HepG2 (cell line): ENCODE measurements around the gene POLR1C. TPM values are rescaled to one million over a fixed set of nuclear protein-coding genes. Genes with fewer than 3 reads are reported as not detected.

Source experiments
- CEBPG ChIP-seq: IDR thresholded peaks from 2 replicates; pipeline ENCODE4 v1.6.1; 2016
- FOXP1 ChIP-seq, 2 experiments: fragments of 450-650 bp in 1 of 2; IDR thresholded peaks; 2 replicates each; pipeline ENCODE4 v1.6.1; 2017 to 2018; ENCODE audit warnings: antibody characterized with exemption in 1 of 2
- RARA ChIP-seq: IDR thresholded peaks from 2 replicates; pipeline ENCODE4 v1.6.1; 2016; ENCODE audit warnings: missing genetic modification reagents, missing compliant biosample characterization
- XRCC5 ChIP-seq: fragments of 200-400 bp; formaldehyde crosslinking; optimal IDR thresholded peaks from 2 replicates; pipeline ENCODE3; 2017; ENCODE audit warnings: mild to moderate bottlenecking, low read length
- ZBTB26 ChIP-seq: IDR thresholded peaks from 2 replicates; pipeline ENCODE4 v1.6.1; 2016; ENCODE audit warnings: missing compliant biosample characterization, missing genetic modification reagents, borderline replicate concordance
- ZBTB7A ChIP-seq: sonication (generic); formaldehyde crosslinking; IDR thresholded peaks from 2 replicates; pipeline ENCODE4 v1.8.0; 2022; ENCODE audit warnings: mild to moderate bottlenecking, missing genetic modification reagents
- ZFP36L2 ChIP-seq: sonication (generic); formaldehyde crosslinking; IDR thresholded peaks from 2 replicates; pipeline ENCODE4 v1.4.0; 2020; ENCODE audit warnings: missing genetic modification reagents
- ZNF749 ChIP-seq: sonication (generic); formaldehyde crosslinking; IDR thresholded peaks from 2 replicates; pipeline ENCODE4 v1.8.0; 2022; ENCODE audit warnings: mild to moderate bottlenecking, missing genetic modification reagents, moderate library complexity, borderline replicate concordance
- polyA plus RNA-seq, 8 experiments: library from polyadenylated mRNA; depleted of rRNA in 3 of 8; stranded (reverse) in 7 of 8; unstranded in 1 of 8; fragments of >200 nt; fragmentation: Illumina TruSeq in 4 of 8; extraction: Trizol in 4 of 8; gene quantifications; 2 replicates each; pipeline versions ENCODE4 v1.2.1 to v1.2.3, GENCODE V29; 2011 to 2016; ENCODE audit warnings: low read depth in 4 of 8, missing spikeins in 1 of 8, mixed read lengths in 1 of 8; ENCODE audit not compliant: insufficient read depth in 1 of 8
- total RNA-seq, 5 experiments: library from RNA; depleted of rRNA; stranded (reverse); fragments of >200 nt; fragmentation: Illumina TruSeq; extraction: Trizol; gene quantifications; 2 replicates each; pipeline ENCODE4 v1.2.3, GENCODE V29; 2016; ENCODE audit warnings: low read depth in 1 of 5
- TF ChIP-seq, protein P1 (sequence below): sonication (generic); formaldehyde crosslinking; IDR thresholded peaks from 2 replicates; pipeline ENCODE4 v1.5.0; 2020; ENCODE audit warnings: mild to moderate bottlenecking, missing genetic modification reagents
- TF ChIP-seq, protein P2 (sequence below): sonication (generic); formaldehyde crosslinking; IDR thresholded peaks from 2 replicates; pipeline ENCODE4 v1.4.0; 2020; ENCODE audit warnings: mild to moderate bottlenecking, missing genetic modification reagents
- TF ChIP-seq, protein P3 (sequence below): fragments of 450-650 bp; IDR thresholded peaks from 2 replicates; pipeline ENCODE4 v1.6.1; 2017
- TF ChIP-seq, protein P4 (sequence below), 2 experiments: sonication (generic) in 1 of 2; formaldehyde crosslinking in 1 of 2; IDR thresholded peaks; 2 replicates each; pipeline versions ENCODE4 v1.6.1 to v1.9.0; 2014 to 2022; ENCODE audit warnings: antibody characterized with exemption in 1 of 2, borderline replicate concordance in 1 of 2, inconsistent platforms in 1 of 2, low read depth in 1 of 2, missing genetic modification reagents in 1 of 2

POLR1C gene
- total and polyA plus RNA-seq, 2 of the 13 experiments (the other 11 are each of a cell fraction or from before 2014, with no cell fraction given): 62.6 to 72.2 TPM

- no peak for TF ChIP-seq ZBTB7A (CRISPR knock-in tag)
- TF ChIP-seq ZNF749: peak; percentile 85; the same call in 1 of the 2 replicates
- TF ChIP-seq, protein P1, sequence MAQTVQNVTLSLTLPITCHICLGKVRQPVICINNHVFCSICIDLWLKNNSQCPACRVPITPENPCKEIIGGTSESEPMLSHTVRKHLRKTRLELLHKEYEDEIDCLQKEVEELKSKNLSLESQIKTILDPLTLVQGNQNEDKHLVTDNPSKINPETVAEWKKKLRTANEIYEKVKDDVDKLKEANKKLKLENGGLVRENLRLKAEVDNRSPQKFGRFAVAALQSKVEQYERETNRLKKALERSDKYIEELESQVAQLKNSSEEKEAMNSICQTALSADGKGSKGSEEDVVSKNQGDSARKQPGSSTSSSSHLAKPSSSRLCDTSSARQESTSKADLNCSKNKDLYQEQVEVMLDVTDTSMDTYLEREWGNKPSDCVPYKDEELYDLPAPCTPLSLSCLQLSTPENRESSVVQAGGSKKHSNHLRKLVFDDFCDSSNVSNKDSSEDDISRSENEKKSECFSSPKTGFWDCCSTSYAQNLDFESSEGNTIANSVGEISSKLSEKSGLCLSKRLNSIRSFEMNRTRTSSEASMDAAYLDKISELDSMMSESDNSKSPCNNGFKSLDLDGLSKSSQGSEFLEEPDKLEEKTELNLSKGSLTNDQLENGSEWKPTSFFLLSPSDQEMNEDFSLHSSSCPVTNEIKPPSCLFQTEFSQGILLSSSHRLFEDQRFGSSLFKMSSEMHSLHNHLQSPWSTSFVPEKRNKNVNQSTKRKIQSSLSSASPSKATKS (CRISPR knock-in tag): no peak
- TF ChIP-seq, protein P2, sequence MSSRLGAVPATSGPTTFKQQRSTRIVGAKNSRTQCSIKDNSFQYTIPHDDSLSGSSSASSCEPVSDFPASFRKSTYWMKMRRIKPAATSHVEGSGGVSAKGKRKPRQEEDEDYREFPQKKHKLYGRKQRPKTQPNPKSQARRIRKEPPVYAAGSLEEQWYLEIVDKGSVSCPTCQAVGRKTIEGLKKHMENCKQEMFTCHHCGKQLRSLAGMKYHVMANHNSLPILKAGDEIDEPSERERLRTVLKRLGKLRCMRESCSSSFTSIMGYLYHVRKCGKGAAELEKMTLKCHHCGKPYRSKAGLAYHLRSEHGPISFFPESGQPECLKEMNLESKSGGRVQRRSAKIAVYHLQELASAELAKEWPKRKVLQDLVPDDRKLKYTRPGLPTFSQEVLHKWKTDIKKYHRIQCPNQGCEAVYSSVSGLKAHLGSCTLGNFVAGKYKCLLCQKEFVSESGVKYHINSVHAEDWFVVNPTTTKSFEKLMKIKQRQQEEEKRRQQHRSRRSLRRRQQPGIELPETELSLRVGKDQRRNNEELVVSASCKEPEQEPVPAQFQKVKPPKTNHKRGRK: 0 out of 2 replicates have a peak, but pooled peaks have one; percentile 65
- TF ChIP-seq, protein P3, sequence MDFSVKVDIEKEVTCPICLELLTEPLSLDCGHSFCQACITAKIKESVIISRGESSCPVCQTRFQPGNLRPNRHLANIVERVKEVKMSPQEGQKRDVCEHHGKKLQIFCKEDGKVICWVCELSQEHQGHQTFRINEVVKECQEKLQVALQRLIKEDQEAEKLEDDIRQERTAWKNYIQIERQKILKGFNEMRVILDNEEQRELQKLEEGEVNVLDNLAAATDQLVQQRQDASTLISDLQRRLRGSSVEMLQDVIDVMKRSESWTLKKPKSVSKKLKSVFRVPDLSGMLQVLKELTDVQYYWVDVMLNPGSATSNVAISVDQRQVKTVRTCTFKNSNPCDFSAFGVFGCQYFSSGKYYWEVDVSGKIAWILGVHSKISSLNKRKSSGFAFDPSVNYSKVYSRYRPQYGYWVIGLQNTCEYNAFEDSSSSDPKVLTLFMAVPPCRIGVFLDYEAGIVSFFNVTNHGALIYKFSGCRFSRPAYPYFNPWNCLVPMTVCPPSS: no peak
- 0 out of 2 replicates have a peak, but pooled peaks have one; percentile 61 for TF ChIP-seq ZFP36L2 (CRISPR knock-in tag)
- peak; percentile 92 for TF ChIP-seq XRCC5
- TF ChIP-seq, protein P4, sequence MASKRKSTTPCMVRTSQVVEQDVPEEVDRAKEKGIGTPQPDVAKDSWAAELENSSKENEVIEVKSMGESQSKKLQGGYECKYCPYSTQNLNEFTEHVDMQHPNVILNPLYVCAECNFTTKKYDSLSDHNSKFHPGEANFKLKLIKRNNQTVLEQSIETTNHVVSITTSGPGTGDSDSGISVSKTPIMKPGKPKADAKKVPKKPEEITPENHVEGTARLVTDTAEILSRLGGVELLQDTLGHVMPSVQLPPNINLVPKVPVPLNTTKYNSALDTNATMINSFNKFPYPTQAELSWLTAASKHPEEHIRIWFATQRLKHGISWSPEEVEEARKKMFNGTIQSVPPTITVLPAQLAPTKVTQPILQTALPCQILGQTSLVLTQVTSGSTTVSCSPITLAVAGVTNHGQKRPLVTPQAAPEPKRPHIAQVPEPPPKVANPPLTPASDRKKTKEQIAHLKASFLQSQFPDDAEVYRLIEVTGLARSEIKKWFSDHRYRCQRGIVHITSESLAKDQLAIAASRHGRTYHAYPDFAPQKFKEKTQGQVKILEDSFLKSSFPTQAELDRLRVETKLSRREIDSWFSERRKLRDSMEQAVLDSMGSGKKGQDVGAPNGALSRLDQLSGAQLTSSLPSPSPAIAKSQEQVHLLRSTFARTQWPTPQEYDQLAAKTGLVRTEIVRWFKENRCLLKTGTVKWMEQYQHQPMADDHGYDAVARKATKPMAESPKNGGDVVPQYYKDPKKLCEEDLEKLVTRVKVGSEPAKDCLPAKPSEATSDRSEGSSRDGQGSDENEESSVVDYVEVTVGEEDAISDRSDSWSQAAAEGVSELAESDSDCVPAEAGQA (IDR thresholded peaks at IDR 0.05; ENCODE audit: low read depth): peak; percentile 77; the same call in 1 of the 2 replicates
- TF ChIP-seq, protein P4 (CRISPR knock-in tag; IDR thresholded peaks at IDR 0.05; ENCODE audit: borderline replicate concordance): no peak
- 0 out of 2 replicates have a peak, but pooled peaks have one; percentile 4 for TF ChIP-seq FOXP1 (IDR thresholded peaks at IDR 0.05)
- TF ChIP-seq FOXP1 (CRISPR knock-in tag; IDR thresholded peaks at IDR 0.05): peak; percentile 37
- no peak; the same call in 1 of the 2 replicates for TF ChIP-seq CEBPG
- peak; percentile 56 for TF ChIP-seq RARA (CRISPR knock-in tag)
- TF ChIP-seq ZBTB26 (CRISPR knock-in tag): no peak
These were observed at the start of gene POLR1C, which contains the start of gene YIPF3 (continued) for GRCh38 chr6:43516697-43517504.
